ENCODE results near the gene SCGB3A2.

DNA sequence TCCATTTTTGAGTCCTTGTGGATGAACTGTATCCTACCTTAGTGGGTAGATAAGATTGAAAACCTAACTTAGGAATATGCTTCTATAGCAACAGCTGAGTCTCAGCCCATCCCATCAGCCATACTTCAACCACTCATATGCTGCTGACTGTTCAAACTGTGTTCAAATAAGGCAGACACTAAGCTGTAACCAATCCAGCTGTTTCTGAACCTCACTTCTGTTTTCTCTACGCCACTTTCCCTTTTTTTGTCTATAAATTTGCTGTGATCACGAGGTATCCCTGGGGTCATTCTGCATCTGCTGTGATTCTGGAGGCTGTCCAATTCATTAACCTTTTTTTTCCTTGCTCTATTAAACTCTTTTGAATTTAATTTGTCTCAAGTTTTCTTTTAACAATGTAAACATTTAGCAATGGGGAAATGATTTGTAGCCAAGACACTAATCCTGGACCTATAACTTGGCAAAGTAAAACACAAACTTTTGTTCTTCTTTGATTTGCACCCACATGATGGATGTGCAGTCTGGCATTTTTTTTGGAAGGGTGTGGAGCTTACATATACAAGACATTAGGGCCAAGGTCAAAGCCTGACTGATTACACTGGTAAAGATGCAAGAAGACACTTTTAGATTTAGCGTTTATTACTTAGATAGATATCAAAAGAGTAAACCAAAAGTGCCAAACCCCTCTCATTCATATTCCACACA, 14.9 kb upstream of the SCGB3A2 start:
- TF ChIP-seq, protein P1, sequence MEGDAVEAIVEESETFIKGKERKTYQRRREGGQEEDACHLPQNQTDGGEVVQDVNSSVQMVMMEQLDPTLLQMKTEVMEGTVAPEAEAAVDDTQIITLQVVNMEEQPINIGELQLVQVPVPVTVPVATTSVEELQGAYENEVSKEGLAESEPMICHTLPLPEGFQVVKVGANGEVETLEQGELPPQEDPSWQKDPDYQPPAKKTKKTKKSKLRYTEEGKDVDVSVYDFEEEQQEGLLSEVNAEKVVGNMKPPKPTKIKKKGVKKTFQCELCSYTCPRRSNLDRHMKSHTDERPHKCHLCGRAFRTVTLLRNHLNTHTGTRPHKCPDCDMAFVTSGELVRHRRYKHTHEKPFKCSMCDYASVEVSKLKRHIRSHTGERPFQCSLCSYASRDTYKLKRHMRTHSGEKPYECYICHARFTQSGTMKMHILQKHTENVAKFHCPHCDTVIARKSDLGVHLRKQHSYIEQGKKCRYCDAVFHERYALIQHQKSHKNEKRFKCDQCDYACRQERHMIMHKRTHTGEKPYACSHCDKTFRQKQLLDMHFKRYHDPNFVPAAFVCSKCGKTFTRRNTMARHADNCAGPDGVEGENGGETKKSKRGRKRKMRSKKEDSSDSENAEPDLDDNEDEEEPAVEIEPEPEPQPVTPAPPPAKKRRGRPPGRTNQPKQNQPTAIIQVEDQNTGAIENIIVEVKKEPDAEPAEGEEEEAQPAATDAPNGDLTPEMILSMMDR (IDR thresholded peaks at IDR 0.05) = no peak
- TF ChIP-seq POLR2A (IDR thresholded peaks at IDR 0.05) = no peak
